ENCODE data around the gene INPP5B.
"Not testable (repeated sequence)": the region's sequence is repeated elsewhere in the genome, so short reads cannot be mapped to it uniquely, and the experiment has no call there.

INPP5B gene

DNA sequence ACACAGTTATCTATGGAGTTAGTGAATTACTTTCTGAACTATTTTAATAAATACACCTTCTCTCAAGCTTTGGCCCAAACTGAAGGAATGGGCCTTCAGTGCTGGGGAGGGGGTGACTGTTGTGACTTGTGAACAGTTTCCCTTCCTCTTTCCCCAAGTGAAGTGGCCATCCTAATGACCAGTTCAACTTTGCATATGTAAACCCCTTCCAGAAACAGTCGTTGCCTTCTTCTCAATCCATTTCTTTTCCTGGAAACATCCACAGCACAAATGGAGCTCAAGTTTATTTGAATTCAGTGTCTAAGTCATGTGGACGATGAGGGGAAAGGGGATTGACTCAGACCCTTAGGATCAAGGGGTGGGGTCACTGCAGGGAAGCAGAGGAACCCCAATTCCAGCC is 1.3 kb upstream of the INPP5B start:
- DNase-seq (ENCODE audit: low read depth) = no peak

DNA sequence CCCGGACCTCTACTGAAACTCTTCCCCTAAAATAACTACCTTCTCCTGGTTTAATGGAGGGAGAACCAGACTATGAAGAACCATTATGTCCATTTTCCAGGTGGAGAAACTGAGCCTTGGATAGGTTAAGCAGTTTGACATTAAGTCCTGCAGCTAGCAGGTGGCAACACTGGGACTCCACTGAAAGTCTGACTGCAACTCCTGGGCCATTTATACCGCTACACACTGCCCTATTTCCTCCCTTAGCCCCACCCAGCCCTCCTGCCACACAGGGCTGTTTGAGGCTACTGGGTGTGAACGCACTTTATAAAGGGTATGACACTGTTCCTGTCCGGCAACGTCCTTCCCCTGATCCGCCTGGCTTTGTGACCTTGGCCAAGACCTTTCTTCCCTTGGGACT is 511 bp upstream of the INPP5B start:
- no peak for DNase-seq (ENCODE audit: low read depth)

DNA sequence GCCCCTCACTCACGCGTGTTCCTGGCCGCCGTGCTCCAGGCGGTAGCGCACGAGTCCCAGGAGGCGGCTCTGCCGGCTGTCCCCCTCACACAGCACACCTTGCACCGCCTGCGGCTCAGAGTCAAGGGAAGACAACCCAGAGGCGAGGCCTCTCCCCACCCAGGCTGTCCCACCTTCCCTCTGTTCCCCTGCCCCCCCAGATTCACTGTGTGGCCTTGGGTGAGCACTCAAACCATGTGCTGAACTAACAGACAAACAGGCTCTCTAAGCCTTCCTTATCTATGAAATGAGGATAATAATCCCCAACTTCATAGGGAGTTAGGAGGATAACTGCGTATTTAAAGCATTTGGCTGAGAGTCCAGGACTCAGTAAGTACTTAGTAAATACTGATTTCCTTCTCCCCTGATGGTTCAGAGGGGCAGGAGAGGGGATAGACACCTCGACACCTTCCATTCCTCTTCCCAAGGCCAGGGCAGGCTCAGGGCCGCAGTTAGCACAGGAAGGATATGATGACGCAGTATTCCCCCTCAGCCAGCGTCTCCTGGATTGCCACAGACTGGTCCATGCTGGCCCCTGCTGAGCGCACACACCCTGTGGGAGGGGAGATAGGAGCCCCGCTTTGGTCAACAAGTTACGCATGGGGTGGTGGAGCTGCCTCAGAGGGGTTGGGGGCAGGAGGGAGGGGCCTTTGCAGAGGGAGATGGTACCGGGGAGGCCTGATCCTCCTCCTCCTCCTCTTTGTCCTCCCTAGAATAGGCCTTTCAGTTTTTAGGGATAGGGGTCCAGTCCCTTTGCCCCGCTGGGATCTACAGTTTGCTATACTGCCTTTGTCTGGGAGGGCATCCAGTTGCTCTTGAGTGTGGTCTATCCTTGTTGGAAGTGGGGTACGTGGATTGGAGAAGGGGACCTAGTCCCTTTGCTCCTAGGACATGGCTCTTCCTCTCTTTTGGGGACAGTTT is 830 bp downstream of the INPP5B start:
- peak; percentile 90 for DNase-seq (ENCODE audit: low read depth)

DNA sequence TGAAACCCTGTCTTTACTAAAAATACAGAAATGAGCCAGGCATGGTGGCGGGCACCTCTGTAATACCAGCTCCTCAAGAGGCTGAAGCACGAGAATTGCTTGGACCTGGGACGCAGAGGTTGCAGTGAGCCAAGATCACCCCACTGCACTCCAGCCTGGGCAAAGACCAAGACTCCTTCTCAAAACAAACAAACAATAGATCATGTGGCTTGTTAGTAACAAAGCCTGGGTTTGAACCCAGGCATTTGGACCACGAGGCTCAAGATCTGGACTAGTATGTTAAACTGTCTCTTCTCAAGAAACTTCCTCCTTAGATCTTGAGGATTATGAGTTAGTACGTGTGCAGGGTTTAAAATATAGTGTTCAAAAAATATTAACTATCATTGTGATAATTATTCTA is 1.6 kb downstream of the INPP5B start:
- DNase-seq (ENCODE audit: low read depth) = no peak

DNA sequence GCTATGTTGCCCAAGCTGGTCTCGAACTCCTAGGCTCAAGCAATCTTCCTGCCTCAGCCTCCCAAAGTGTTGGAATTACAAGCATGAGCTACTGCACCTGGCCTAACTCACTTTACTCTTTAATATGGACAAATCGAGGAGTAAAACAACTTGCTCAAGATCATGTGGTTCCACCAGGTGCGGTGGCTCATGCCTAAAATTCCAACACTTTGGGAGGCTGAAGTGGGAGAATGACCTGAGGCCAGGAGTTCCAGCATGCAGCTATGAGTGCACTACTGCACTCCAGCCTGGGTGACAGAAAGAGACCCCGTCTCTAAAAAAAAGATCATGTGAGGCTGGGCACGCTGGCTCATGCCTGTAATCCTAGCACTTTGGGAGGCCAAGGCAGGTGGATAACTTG is 2.0 kb downstream of the INPP5B start:
- DNase-seq (ENCODE audit: low read depth) = no peak

DNA sequence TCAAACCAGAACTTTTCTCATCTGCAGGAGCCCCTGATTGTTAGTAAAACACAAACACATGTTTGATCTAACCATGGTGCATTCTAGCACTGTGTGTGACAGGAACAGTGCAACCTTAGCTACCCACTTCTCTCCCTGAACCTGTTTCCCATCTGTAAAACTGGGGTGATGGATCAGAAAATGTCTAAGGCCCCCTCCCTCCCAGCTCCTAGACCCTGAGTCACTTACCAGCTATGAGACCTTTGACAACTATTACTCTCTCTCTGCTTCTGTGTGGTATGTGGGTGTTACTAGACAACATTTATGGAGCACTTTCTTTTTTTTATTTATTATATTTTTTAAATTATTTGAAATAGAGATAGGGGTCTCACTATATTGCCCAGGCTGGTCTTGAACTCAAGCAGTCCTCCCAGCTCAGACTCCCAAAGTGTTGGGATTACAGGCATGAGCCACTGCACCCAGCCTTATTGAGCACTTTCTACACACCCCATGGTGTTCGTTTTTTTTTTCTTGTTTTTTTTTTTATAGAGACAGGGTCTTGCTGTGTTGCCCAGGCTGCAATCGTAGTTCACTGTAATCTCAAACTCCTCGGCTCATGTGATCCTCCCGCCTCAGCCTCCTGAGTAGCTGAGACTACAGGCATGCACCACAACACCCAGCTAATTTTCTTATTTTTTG is 2.6 kb downstream of the INPP5B start:
- peak; percentile 68 for DNase-seq (ENCODE audit: low read depth)

DNA sequence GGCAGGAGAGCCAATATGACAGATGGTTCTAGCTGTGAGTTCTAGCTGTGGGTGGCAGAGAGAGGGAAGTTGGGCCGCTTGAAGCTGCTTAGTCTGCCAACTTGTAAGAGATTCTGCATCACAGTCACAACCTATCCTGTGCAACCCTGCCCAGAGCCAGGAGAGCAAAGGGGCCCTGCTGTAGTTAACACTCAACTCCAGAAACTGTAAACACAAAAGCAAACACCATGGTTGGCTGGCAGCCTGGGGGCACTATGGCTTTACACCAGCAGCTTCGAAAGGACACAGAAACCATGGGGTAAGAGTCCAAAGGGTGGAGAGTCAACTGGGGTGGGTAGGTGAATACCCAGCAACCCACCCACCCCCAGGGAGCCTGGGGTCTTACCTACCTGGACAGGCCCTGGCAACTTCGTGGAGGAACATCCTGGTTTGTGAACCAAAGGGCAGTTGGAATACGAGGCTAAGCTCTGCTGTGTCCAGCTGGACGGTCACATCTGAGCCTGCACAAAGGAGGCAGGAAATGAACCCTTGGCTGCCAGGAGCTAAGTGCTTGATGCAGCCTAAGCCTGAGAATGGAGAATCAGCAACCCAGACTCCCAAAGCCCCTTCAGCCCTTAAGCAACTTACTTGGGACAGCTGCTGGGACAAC is 6.4 kb downstream of the INPP5B start:
- no peak for DNase-seq (ENCODE audit: low read depth)

DNA sequence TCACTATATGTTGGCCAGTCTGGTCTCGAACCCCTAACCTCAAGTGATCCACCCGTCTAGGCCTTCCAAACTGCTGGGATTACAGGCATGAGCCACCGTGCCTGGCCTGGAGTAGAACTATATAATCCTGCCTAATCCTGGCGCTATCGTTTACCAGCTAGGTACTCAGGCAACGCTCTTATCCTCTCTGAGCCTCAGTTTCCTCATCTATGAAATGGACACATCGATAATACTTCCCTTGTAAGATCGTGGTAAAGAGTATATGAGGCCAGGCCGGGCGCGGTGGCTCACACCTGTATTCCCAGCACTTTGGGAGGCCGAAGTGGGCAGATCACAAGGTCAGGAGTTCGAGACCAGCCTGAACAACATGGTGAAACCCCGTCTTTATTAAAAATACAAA is 10.1 kb downstream of the INPP5B start:
- DNase-seq (ENCODE audit: low read depth) = not testable (repeated sequence)

DNA sequence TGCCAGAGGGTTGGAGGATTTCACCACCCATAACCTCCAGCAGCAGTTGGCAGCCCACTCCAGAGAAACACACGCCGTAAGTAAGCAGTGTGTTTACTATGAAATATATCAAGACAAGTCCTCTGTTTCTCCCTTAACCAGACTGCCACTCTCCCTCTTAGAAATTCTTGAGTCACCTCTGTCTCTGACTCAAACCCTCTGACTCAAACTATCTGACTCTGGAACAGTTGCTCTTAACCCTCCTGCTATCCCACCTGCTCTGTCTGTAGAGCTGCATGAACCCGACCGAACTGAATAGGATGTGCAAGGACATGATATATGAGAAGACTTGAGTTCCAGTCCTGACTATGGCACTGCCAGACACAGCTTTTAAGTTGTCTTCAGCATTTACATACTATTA is 14.1 kb downstream of the INPP5B start:
- peak; percentile 60 for DNase-seq (ENCODE audit: low read depth)

DNA sequence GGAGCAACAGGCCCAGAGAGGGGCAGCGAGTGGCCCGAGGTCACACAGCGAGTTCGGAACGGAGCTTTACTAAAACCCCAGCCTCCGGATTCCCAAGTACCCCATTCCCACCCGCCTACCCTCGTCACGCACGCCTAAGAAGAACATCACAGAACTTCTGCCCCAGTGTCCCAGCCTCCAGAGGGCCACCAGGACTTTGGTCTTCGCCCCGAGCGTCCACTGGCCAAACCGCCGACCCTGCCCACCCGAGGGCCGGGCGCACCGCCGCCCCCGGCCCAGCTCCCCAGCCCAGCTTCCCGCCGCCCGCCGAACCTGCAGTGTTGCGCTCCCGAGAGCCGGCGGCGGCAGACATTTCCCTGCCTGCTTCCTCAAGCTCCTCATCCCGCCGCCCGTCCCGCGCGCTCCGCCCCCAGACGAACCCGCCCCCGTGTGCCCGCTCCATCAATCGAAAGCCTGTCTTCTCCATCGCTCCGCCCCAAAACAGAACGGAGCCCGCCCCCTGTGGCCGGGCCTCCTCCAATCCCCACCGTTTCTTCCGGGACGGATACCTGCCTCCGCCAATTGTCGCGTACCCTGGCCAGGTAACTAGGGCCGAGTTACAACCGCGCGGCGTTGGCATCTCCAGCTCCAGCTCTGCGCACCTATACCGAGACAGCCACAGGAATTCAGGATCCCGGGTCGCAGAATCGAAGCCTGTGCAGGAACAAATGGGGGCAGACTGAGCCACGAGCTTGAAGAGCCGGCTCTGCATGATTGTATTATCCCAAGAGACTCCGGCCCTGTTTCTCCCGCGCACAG is 15.3 kb downstream of the INPP5B start:
- peak; percentile 95 for DNase-seq (ENCODE audit: low read depth)

DNA sequence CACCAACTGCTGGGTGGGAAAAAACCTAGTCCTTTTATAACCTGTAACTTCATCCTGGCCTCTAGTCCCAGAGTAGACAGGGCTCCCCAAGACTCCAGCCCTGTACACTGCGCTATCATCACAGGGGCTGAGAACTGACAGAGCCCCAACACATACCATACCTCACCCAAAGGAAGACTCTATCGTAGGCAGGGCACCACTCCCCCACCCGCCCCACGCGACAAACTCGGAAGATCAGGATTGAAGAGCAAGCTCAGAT is 15.8 kb downstream of the INPP5B start:
- DNase-seq (ENCODE audit: low read depth) = no peak

DNA sequence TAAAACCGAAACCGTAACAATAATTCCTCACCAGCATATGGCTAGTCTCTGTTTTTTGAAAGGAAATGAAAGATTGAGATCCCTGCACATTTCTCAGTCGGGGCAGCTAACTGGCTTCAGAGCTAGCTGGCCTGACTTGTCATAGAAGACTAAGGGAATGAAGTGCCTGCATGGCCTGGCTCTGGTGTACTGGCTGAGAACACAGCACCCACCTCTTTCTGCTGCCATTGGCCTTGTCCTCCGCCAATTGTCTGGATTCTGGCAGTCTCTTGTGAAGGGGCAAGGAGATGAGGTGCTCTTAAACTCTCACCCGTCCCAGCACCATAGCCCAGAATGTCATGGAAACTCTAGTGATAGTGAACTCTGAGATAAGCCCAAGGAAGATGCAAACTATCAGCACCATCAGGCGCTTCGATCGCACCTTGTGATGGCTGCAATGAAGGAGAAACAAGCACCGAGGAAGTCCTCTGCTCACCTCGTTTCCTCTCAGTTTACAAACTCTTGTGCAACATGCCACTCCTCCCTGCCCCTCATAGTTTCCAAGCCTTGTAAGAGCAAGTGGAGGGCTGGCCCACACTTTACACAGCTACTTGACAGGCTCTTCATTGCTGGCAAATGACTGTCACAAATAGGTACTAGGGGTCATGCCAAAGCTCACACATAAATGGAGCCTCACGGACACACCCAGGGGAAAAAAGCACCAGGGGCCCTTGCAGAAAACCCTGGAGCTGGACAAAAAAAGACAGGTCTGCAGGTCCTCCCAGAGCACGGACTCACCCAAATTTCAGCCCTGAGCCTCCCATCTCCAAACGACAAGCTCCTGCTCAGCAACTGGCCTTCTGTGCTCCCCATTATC is 16.4 kb downstream of the INPP5B start:
- peak; percentile 28 for DNase-seq (ENCODE audit: low read depth)

DNA sequence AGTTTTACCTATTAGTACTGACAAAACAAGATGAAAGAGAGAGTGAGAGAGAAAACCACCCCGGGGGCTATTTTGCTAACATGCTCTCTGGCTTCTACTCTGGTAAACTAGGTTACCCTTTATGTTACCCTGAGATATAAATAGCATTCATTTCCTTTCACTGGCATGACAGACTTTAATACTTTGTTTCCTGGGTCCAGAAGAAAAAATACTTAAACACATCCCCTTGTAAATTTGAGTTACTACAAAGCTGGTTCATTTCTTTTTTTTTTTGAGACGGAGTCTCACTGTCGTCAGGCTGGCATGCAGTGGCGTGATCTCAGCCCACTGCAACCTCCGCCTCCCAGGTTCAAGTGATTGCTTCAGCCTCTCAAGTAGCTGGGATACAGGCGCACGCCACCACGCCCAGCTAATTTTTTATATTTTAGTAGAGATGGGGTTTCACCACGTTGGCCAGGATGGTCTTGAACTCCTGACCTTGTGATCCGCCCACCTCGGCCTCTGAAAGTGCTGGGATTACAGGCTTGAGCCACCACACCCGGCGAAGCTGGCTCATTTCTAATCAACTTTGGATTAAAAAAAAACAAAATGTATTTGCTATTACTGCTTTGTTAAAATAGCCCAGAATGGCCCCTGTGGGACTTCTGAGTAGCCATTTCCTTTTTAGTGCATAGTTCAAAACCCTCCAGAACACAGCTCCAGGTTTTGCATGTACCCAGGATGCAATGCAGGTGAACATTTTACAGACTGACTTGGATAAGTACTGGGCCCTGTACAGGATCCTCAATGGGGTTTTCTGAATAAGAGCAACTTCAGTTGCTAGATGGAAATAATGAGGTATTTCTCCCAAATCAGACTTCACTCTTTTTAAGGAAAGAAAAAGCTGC is 20.6 kb downstream of the INPP5B start:
- DNase-seq (ENCODE audit: low read depth) = peak; percentile 58

DNA sequence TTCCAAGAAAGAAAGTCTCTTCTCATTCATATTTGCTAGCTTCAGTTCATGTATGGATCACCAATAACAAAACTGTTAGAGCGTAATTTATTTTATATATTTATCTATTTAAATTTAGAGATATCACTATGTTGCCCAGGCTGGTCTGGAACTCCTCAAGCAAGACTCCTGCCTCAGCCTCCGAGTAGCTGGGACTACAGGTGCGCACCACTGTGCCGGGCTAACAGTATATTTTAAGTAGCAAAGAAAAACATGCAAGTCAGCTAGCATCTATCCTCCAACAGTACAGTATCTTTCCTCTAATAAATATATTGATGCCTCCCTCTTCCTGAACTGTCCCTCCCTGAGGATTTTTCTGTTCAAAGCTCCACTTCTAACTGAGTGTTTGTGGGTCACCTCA is 21.5 kb downstream of the INPP5B start:
- no peak for DNase-seq (ENCODE audit: low read depth)

DNA sequence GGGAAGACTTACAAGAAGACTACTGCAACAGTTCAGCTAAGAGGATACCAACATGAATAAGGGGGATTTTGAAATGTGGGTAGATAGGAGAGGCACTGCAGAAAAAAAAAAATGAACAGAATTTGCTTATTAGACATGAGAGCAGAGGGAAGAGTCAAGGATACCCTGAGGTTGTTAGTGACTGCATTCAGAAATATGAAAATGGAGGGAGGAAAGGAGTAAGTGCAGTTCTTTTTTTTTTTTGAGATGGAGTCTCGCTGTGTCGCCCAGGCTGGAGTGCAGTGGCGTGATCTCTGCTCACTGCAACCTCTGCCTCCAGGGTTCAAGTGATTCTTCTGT is 23.3 kb downstream of the INPP5B start:
- no peak for DNase-seq (ENCODE audit: low read depth)

DNA sequence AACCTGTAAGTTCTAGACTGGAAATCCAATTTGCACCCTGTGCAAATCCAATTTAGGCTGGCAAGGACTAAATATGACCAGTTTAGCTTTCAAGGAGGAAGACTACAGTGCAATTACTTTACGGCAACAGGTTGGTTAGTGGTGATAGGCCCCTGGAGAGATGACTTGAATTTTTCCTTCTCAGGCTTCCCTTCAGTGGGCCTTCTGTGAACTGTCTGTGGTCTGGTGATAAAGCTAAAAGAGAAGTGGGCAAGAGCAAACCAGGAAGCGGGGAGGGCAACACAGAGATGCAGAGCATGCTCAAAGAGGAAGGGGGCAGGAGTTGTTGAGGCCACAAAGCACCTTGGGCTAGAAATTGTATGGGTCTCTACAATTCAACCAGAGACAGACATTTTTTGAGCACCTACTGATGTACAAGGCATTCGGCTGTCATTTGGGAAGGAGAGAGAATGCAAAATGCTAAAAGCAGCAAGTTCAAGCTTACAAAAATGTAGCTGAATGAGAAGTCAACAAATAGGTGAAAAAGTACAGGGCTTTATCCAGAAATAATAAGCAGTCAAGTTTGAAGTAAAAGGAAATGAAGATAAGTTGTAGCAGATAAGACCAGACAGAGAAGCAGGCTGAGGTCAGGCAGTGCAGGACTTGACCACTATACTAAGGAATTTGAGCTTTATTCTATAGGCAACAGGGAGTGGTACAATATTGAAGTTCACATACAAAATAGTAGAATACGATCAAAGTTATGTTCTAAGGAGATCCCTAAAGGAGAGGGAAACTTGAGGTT is 23.9 kb downstream of the INPP5B start:
- no peak for DNase-seq (ENCODE audit: low read depth)

DNA sequence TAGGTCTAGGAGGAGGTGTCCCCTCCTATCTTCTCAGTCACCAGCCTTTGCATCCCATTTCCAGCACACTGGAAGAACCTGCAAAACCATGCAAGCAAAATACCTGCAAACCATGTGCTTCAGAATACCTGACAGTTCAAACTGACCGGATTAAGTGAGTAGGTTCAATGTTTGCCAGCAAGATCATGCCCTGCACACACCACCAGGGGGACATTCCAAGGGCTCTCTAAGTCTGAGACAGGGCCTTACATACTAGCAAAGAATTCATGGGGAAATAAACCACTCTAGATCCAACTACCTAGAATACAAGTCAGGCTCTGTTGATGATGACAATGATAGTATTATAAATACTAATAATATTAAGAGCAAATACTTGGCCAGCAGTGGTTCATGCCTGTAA is 27.6 kb downstream of the INPP5B start:
- peak; percentile 48 for DNase-seq (ENCODE audit: low read depth)

DNA sequence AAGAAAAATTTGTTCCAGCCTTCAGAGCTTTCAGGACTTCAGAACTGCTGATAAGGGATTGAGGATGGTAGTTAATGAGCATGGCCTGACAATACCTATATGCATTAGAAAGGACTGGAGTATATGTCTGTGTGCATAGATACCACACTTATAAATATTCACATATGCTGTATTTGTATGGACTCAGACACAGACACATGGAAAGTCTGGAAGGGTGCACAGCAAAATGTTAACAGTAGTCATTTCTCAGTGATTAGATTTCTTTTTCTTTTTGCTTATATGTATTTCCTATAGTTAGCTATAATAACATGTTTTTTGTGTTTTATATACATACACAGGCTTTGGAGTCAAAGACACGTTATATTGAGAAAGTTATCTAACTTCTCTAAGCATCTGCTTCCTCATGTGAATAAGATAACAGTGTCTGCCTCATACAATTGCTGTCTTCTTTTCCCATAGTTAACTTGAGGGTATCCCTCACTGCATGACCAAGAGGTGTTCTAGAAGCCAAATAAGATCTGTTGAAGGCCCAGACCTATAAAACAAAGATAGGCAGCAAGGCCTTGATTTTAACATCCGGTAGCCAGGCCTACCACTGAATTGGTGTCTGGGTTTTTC is 31.3 kb downstream of the INPP5B start:
- DNase-seq (ENCODE audit: low read depth) = no peak
